ENCODE measurements around the gene FABP2.

- TF ChIP-seq CTCF (IDR thresholded peaks at IDR 0.05) (no peak), POLR2A (IDR thresholded peaks at IDR 0.05) (no peak)
These were observed 14.3 kb downstream of the FABP2 start for GRCh38 chr4:119307606-119308005.

Data from thyroid gland (tissue), 4 donors.